HG02571 (cell line): ENCODE data around the gene ANKRD44.

Experiments used
- ATAC-seq: cut with Tn5 transposase; IDR thresholded peaks from one replicate; pipeline ENCODE4 v1.9.1; 2021; ENCODE audit warnings: mild to moderate bottlenecking, moderate library complexity; ENCODE audit not compliant: unreplicated experiment

The ANKRD44 gene

GRCh38 chr2:197157879-197158537 is 152.6 kb downstream of the ANKRD44 start:
- no peak for ATAC-seq

GRCh38 chr2:197156771-197157170 is 153.8 kb downstream of the ANKRD44 start:
- no peak for ATAC-seq

GRCh38 chr2:197152451-197153228 is 157.9 kb downstream of the ANKRD44 start:
- peak; percentile 79 for ATAC-seq

GRCh38 chr2:197149546-197149945 is 161.0 kb downstream of the ANKRD44 start:
- ATAC-seq = no peak

GRCh38 chr2:197148401-197148800 is 162.2 kb downstream of the ANKRD44 start:
- ATAC-seq = no peak

GRCh38 chr2:197147942-197148341 is 162.6 kb downstream of the ANKRD44 start:
- no peak for ATAC-seq

GRCh38 chr2:197146995-197147394 is 163.6 kb downstream of the ANKRD44 start:
- no peak for ATAC-seq

GRCh38 chr2:197145471-197146056 is 165.0 kb downstream of the ANKRD44 start:
- ATAC-seq = peak; percentile 85

- ATAC-seq = no peak
Observed at GRCh38 chr2:197144183-197144582, 166.4 kb downstream of the ANKRD44 start.

GRCh38 chr2:197141702-197142473 is 168.7 kb downstream of the ANKRD44 start:
- no peak for ATAC-seq

GRCh38 chr2:197140045-197140444 is 170.5 kb downstream of the ANKRD44 start:
- no peak for ATAC-seq

GRCh38 chr2:197138506-197138905 is 172.1 kb downstream of the ANKRD44 start:
- no peak for ATAC-seq

GRCh38 chr2:197137826-197138477 is 172.6 kb downstream of the ANKRD44 start:
- no peak for ATAC-seq

- ATAC-seq = no peak
Observed at GRCh38 chr2:197137231-197137630, 173.3 kb downstream of the ANKRD44 start.

- no peak for ATAC-seq
Observed at GRCh38 chr2:197136452-197136851, 174.1 kb downstream of the ANKRD44 start.

GRCh38 chr2:197135806-197136205 is 174.8 kb downstream of the ANKRD44 start:
- no peak for ATAC-seq

- no peak for ATAC-seq
Observed at GRCh38 chr2:197134206-197134605, 176.4 kb downstream of the ANKRD44 start.

GRCh38 chr2:197131558-197131855 is 179.1 kb downstream of the ANKRD44 start:
- peak; percentile 80 for ATAC-seq

GRCh38 chr2:197130318-197130717 is 180.3 kb downstream of the ANKRD44 start:
- ATAC-seq = peak; percentile 75

GRCh38 chr2:197128897-197129296 is 181.7 kb downstream of the ANKRD44 start:
- no peak for ATAC-seq

- no peak for ATAC-seq
Observed at GRCh38 chr2:197128126-197128525, 182.5 kb downstream of the ANKRD44 start.
